Measurements from ENCODE around the gene TBL2.
A peak's percentile ranks its signal among the peaks of the same experiment; 100 is the strongest.

DNA sequence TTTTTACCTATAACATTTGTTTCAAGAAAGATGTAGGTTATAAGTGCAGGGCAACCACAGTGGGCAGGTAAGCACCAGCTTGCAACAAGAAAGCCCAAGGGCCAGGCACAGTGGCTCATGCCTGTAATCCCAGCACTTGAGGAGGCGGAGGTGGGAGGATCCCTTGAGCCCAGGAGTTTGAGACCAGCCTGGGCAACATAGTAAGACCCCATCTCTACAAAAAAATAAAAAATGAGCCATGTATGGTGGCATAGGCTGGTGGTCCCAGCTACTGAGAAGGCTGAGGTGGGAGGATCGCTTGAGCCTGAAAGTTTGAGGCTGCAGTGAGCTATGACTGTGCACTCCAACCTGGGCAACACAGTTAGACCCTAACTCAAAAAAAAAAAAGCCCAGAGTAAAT lies 33.7 kb downstream of the TBL2 start:
- TF ChIP-seq, protein P1, sequence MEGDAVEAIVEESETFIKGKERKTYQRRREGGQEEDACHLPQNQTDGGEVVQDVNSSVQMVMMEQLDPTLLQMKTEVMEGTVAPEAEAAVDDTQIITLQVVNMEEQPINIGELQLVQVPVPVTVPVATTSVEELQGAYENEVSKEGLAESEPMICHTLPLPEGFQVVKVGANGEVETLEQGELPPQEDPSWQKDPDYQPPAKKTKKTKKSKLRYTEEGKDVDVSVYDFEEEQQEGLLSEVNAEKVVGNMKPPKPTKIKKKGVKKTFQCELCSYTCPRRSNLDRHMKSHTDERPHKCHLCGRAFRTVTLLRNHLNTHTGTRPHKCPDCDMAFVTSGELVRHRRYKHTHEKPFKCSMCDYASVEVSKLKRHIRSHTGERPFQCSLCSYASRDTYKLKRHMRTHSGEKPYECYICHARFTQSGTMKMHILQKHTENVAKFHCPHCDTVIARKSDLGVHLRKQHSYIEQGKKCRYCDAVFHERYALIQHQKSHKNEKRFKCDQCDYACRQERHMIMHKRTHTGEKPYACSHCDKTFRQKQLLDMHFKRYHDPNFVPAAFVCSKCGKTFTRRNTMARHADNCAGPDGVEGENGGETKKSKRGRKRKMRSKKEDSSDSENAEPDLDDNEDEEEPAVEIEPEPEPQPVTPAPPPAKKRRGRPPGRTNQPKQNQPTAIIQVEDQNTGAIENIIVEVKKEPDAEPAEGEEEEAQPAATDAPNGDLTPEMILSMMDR (tag by site-specific recombination; IDR thresholded peaks at IDR 0.05): no peak
- TF ChIP-seq SCRT2 (tag by site-specific recombination; IDR thresholded peaks at IDR 0.05) (no peak), ZNF549 (tag by site-specific recombination; IDR thresholded peaks at IDR 0.05) (no peak), ZNF121 (tag by site-specific recombination; IDR thresholded peaks at IDR 0.05) (peak; percentile 98), ZNF324 (tag by site-specific recombination; IDR thresholded peaks at IDR 0.05) (no peak)
- TF ChIP-seq, protein P2, sequence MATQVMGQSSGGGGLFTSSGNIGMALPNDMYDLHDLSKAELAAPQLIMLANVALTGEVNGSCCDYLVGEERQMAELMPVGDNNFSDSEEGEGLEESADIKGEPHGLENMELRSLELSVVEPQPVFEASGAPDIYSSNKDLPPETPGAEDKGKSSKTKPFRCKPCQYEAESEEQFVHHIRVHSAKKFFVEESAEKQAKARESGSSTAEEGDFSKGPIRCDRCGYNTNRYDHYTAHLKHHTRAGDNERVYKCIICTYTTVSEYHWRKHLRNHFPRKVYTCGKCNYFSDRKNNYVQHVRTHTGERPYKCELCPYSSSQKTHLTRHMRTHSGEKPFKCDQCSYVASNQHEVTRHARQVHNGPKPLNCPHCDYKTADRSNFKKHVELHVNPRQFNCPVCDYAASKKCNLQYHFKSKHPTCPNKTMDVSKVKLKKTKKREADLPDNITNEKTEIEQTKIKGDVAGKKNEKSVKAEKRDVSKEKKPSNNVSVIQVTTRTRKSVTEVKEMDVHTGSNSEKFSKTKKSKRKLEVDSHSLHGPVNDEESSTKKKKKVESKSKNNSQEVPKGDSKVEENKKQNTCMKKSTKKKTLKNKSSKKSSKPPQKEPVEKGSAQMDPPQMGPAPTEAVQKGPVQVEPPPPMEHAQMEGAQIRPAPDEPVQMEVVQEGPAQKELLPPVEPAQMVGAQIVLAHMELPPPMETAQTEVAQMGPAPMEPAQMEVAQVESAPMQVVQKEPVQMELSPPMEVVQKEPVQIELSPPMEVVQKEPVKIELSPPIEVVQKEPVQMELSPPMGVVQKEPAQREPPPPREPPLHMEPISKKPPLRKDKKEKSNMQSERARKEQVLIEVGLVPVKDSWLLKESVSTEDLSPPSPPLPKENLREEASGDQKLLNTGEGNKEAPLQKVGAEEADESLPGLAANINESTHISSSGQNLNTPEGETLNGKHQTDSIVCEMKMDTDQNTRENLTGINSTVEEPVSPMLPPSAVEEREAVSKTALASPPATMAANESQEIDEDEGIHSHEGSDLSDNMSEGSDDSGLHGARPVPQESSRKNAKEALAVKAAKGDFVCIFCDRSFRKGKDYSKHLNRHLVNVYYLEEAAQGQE (tag by site-specific recombination; IDR thresholded peaks at IDR 0.05): no peak
